ENCODE measurements around the gene RFX3.

- no peak for TF ChIP-seq EZH2 (IDR thresholded peaks at IDR 0.05; ENCODE audit: borderline replicate concordance, low read depth, low read length, poor library complexity, severe bottlenecking)
- TF ChIP-seq CTCF (conservative IDR thresholded peaks at IDR 0.05; ENCODE audit: low read depth, low read length): no peak
Measured at GRCh38 chr9:3567988-3568387, 42.2 kb upstream of the RFX3 start.
